HG02571 (cell line): ENCODE measurements around the gene ANOS1.
"Not testable (repeated sequence)": the region's sequence is repeated elsewhere in the genome, so short reads cannot be mapped to it uniquely, and the experiment has no call there.

Source experiments
- ATAC-seq: cut with Tn5 transposase; IDR thresholded peaks from one replicate; pipeline ENCODE4 v1.9.1; 2021; ENCODE audit warnings: mild to moderate bottlenecking, moderate library complexity; ENCODE audit not compliant: unreplicated experiment

The ANOS1 gene

GRCh38 chrX:8632924-8633323 lies 99.0 kb downstream of the ANOS1 start:
- no peak for ATAC-seq

DNA sequence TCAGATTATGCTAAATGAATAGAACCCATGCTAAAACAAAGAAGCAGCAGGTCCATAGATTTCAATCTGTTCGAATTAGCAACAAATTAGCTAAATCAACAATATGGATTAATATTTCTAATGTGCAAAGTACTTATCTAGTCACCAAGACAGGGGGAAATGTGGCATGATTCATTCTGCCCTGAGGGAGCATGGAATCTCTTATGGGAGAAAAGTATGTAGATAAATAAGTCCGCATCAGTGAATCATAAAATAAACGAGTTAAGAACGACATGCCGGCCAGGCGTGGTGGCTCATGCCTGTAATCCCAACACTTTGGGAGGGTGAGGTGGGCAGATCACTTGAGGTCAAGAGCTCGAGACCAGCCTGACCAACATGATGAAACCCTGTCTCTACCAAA lies 102.1 kb downstream of the ANOS1 start:
- no peak for ATAC-seq

DNA sequence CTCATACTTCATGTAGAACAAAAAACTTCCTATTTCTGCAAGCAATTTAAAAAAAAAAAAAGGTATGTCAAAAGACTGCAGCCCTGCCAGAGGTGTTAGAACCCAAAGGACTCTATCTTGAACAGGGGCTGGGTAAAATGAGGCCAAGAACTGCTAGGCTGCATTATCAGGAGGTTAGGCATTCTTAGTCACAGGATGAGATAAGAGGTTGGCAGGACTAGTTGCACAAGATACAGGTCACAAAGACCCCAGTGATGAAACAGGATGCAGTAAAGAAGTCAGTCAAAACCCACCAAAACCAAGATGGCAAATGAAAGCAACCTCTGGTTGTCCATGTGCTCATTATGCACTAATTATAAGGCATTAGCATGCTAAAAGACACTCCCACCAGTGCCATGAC lies 104.1 kb downstream of the ANOS1 start:
- ATAC-seq = no peak

DNA sequence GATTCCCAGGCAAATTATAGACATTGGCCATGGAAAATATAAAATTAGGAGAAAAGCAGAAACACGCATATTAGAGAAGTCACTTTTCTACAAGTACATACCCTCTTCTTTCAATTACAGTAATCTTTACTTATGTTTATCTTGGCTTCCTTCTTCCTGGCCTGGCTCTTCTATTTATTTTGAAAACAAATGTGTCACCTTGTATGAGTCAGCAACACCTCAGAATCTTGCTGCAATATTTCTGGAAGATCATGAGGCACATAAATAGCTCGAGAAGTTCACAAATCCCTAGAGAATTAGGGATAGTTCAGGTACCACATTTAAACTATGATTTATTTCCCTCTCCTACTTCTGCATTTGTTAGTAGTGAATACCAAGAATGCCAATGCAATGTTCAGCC lies 124.6 kb downstream of the ANOS1 start:
- no peak for ATAC-seq

GRCh38 chrX:8604131-8604530 lies 127.8 kb downstream of the ANOS1 start:
- ATAC-seq = no peak

DNA sequence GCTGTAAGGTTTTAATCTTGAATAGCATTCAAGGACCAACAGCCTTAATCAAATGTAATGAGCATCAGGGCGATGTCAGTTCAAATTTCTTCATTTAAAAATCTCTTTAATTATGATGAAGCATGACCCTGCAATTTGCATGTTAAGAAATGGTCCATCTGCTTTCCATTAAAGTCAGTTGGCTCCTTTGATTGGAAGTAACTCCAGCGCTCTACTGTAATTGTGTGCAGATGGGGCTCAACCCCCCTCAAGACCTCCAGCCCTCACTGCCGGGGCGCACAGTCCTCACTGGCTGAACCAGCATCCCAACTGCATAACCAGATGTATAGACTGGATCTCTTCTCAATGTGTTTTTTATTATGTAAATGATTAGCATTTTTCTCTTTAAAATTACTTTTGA lies 140.4 kb downstream of the ANOS1 start:
- ATAC-seq = no peak

DNA sequence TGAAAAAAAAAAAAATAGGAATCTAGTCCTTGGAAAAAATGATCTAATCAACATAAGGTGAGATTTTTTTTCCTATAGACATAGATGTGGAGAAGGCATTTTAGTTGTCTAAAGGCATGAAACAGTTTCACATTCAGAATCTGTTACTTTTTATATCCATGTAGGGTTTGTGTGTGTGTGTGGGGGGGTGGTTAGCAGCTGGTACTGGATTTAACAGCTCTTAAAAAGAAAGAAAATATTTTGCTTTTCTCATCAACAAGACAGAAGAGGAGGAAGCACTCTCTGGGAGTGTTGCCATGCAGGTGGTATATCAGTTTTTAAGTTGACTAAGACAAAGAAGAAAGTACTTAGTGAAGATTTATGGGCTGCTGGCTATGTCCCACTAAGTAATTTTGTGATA lies 145.0 kb downstream of the ANOS1 start:
- ATAC-seq = no peak

- no peak for ATAC-seq
Measured at GRCh38 chrX:8579602-8580001, 152.3 kb downstream of the ANOS1 start.

- no peak for ATAC-seq
Measured at GRCh38 chrX:8576821-8577220, 155.1 kb downstream of the ANOS1 start.

DNA sequence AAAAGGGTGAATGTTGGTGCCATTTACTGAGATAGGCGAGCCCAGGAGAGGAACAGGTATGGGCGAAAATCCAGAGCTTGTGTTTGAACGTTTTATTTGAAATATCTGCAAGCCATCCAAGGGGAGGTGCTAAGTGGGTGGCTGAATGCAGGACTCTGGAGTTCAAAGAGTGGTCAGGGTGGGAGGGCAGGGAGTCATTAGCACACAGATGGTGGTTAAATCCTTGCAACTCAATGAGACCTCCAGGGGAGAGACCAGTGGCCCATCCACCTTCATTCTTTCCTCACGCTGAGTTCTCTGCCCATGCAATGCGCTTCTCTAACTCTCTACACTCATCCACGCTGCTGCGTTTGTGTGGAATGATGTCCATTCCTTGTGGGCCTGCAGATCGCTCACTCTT lies 166.2 kb downstream of the ANOS1 start:
- no peak for ATAC-seq

DNA sequence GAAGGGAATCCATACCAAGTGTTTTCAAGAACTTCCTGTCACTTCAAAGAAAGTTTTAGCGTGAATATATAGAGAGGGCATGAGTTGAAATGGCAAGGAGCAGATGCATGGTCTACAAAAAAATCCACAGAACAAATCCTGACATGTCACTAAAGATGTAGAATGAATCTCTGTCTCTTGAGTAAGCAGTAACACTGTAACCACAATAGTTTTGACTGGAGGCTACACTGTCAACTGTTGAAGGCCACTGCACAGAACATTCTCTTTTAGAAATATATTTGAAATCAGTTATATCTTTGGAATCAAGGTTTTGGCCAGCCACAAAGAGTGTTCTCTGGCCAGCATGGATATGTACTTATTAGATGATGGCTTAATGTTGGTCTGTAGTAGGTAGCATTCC lies 183.5 kb downstream of the ANOS1 start:
- no peak for ATAC-seq

GRCh38 chrX:8546715-8547114 lies 185.2 kb downstream of the ANOS1 start:
- ATAC-seq = no peak

- no peak for ATAC-seq
Measured at GRCh38 chrX:8520791-8521190, 211.1 kb downstream of the ANOS1 start.

DNA sequence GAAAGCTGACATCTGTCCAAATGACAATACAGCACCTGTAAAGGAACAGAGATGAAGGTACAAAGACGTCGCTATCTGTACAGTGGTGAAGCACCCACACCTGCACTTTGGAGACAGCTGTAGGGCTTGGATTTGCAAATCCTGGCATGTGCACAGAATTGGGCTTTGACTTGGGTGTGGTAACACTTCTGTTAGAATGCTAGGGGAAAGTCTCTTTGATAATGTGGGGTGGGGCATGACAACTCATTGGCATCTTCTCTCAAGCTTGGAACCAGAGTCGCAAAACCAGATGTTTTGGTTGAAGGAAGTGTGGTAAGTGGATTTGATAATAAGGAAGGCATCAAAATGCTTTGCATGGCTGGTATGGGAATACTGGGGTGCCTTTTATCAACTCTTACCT lies 211.8 kb downstream of the ANOS1 start:
- ATAC-seq = no peak

DNA sequence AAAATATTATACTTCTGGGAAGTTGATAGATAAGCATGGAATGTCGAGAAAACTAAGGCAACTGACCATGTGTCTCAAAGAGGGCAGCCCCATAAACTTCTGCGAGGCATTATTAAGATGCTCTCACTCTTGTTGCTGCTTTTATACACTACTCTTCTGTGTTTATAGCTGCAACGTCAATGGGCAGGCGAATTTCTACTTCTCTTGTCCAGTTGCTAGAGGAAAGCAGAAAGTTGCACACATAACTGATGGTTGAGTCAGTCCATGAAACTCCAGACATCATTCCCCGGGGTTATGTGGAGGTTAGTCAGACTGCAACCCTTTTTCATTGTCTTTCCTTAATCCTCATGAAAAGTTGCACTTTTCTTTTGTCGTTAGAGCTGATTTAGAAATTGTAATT lies 227.5 kb downstream of the ANOS1 start:
- ATAC-seq = no peak

DNA sequence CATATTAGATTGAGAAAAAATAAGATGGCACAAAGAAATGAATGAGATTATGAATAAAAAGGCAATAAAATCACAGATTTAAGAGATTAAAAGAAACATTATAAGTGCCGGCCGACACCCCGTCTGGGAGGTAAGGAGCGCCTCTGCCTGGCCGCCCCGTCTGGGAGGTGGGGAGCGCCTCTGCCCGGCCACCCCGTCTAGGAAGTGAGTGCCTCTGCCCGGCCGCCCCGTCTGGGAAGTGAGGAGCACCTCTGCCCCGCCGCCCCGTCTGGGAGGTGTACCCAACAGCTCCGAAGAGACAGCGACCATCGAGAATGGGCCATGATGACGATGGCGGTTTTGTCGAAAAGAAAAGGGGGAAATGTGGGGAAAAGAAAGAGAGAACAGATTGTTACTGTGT lies 229.8 kb downstream of the ANOS1 start:
- not testable (repeated sequence) for ATAC-seq

DNA sequence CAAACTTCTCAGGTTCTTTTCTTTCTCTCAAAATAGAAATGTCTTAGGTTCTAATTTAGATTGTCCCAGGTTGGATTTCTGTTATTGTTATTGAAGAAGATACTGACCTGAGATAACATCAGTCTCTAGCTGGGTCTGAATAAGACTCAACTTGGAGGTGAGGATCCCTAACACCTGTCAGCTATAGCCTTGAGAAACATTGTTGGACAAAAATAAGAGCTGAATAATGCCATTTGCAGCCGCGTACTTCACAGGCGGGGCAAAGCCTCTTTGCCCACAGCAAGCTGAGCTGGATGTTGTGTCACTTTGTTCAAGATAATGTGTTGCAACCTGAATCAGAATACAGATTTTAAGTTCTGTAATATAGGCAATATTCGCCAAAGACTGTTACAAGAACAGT lies 231.7 kb downstream of the ANOS1 start:
- ATAC-seq = no peak

GRCh38 chrX:8495036-8495435 lies 236.9 kb downstream of the ANOS1 start:
- not testable (repeated sequence) for ATAC-seq

GRCh38 chrX:8484360-8484949 lies 247.5 kb downstream of the ANOS1 start:
- ATAC-seq = no peak
